GM12878 (cell line): ENCODE data around the gene RALGAPA2. TPM values are rescaled to one million over a fixed set of nuclear protein-coding genes. Genes with fewer than 3 reads are reported as not detected.

Experiments
- ATAC-seq: fragments of 200-7000 bp; cut with Tn5 transposase; 3 replicates; pipeline ENCODE4 v1.9.1; 2020; ENCODE audit warnings: mild to moderate bottlenecking, moderate library complexity
- BruUV-seq: library from RNA; stranded (reverse); fragments of 400-500 nt; replicated peaks from 2 replicates; lab custom pipeline; 2021; lab: Mats Ljungman, UMichigan
- CTCF ChIA-PET: fragments of 300-600 bp; sonication (Branson Sonifier 250); formaldehyde crosslinking; extraction: SDS; loops from one replicate; lab custom pipeline; 2021; ENCODE audit warnings: inconsistent platforms; lab: Yijun Ruan, JAX
- POLR2A ChIA-PET: fragments of 350-600 bp; formaldehyde crosslinking; extraction: SDS; loops from one replicate; lab custom pipeline; 2021; ENCODE audit warnings: inconsistent platforms; lab: Charles Lee
- RAD21 ChIA-PET: fragments of 300-600 bp; sonication (Branson Sonifier 250); formaldehyde crosslinking; loops from one replicate; lab custom pipeline; 2023; ENCODE audit warnings: antibody characterized with exemption; ENCODE audit not compliant: unreplicated experiment; lab: Charles Lee
- SMC1A ChIA-PET: fragments of 300-600 bp; sonication (Branson Sonifier 250); formaldehyde crosslinking; loops from one replicate; lab custom pipeline; 2023; ENCODE audit not compliant: unreplicated experiment, uncharacterized antibody; lab: Charles Lee
- DNase-seq: peaks from one replicate; pipeline ENCODE4 v3.0.0-alpha.2; 2011; ENCODE audit warnings: low read depth, low spot score
- FAIRE-seq: peaks from 3 replicates; lab custom pipeline; 2011; peaks lifted over from hg19 to GRCh38; lab: Jason Lieb, UNC
- H2AFZ ChIP-seq: 2 replicates; pipeline ENCODE4 v1.6.0; 2011; ENCODE audit warnings: low read depth, low read length, control low read depth; ENCODE audit not compliant: control insufficient read depth
- H3K27ac ChIP-seq: 2 replicates; pipeline ENCODE4 v1.5.1; 2011; ENCODE audit warnings: control low read depth; ENCODE audit not compliant: control insufficient read depth, insufficient read depth
- H3K27me3 ChIP-seq, 2 experiments: replicated peaks in 1 of 2; 2 replicates each; pipeline versions ENCODE4 v1.6.0 to v1.6.1; 2011; ENCODE audit warnings: low read length in 1 of 2; ENCODE audit not compliant: control insufficient read depth in 2 of 2, insufficient read depth in 2 of 2
- H3K36me3 ChIP-seq, 2 experiments: 2 replicates each; pipeline ENCODE4 v1.5.1; 2011; ENCODE audit warnings: low read length in 1 of 2; ENCODE audit not compliant: control insufficient read depth in 2 of 2, insufficient read depth in 2 of 2
- H3K4me1 ChIP-seq: 2 replicates; pipeline ENCODE4 v1.6.1; 2011; ENCODE audit warnings: mild to moderate bottlenecking, low read length, moderate library complexity, mixed read lengths; ENCODE audit not compliant: control insufficient read depth, insufficient read depth
- H3K4me2 ChIP-seq: 2 replicates; pipeline ENCODE4 v1.6.0; 2011; ENCODE audit warnings: control low read depth; ENCODE audit not compliant: control insufficient read depth, insufficient read depth
- H3K4me3 ChIP-seq: fragments of 200-600 bp; sonication (generic); 2 replicates; pipeline ENCODE4 v1.5.1; 2016
- H3K79me2 ChIP-seq: 2 replicates; pipeline ENCODE4 v1.6.0; 2011; ENCODE audit warnings: low read length; ENCODE audit not compliant: control insufficient read depth, insufficient read depth
- H3K9ac ChIP-seq: 2 replicates; pipeline ENCODE4 v1.8.0; 2011; ENCODE audit warnings: low read length, control low read depth, mixed read lengths; ENCODE audit not compliant: control insufficient read depth, insufficient read depth
- H3K9me3 ChIP-seq: replicated peaks from 3 replicates; pipeline ENCODE4 v1.5.1; 2011; ENCODE audit warnings: mild to moderate bottlenecking, low read length; ENCODE audit not compliant: control insufficient read depth, insufficient read depth
- H4K20me1 ChIP-seq: 2 replicates; pipeline ENCODE4 v1.6.0; 2011; ENCODE audit not compliant: control insufficient read depth, insufficient read depth
- HCFC1 ChIP-seq: fragments of 150-350 bp; IDR thresholded peaks from 2 replicates; pipeline ENCODE4 v1.6.1; 2014; ENCODE audit warnings: low read length
- MEF2A ChIP-seq: IDR thresholded peaks from 2 replicates; pipeline ENCODE4 v1.6.1; 2011; ENCODE audit warnings: low read depth, mild to moderate bottlenecking, low read length, moderate library complexity; ENCODE audit not compliant: insufficient read depth
- RCOR1 ChIP-seq: conservative IDR thresholded peaks from 2 replicates; pipeline ENCODE4 v1.6.1; 2012; ENCODE audit warnings: low read depth, low read length, improper control_type of control experiment
- RELA ChIP-seq: fragments of 450-650 bp; IDR thresholded peaks from 2 replicates; pipeline ENCODE4 v1.8.0; 2014; ENCODE audit warnings: borderline replicate concordance; ENCODE audit not compliant: partially characterized antibody
- SMC3 ChIP-seq: IDR thresholded peaks from 2 replicates; pipeline ENCODE4 v1.6.1; 2011; ENCODE audit warnings: low read length, improper control_type of control experiment, borderline replicate concordance
- SREBF1 ChIP-seq: IDR thresholded peaks from 2 replicates; pipeline ENCODE4 v1.6.1; 2012; ENCODE audit warnings: mild to moderate bottlenecking, low read length
- STAT3 ChIP-seq: IDR thresholded peaks from 2 replicates; pipeline ENCODE4 v1.6.1; 2011; ENCODE audit warnings: low read depth, low read length, improper control_type of control experiment
- TARDBP ChIP-seq: IDR thresholded peaks from 2 replicates; pipeline ENCODE4 v1.6.1; 2016; ENCODE audit warnings: borderline replicate concordance
- YY1 ChIP-seq: IDR thresholded peaks from 2 replicates; pipeline ENCODE4 v1.6.1; 2011; ENCODE audit warnings: low read depth, mild to moderate bottlenecking, low read length
- ZZZ3 ChIP-seq: IDR thresholded peaks from 2 replicates; pipeline ENCODE4 v1.6.1; 2011; ENCODE audit warnings: low read depth; ENCODE audit not compliant: control insufficient read depth, insufficient read length
- WGBS: methylation state at CpG from one replicate; pipeline ENCODE4 v1.1.6; 2016; ENCODE audit warnings: low lambda C conversion rate; ENCODE audit not compliant: insufficient replicate concordance, insufficient coverage; ENCODE audit errors: missing lambda C conversion rate; 5-methylcytosine and 5-hydroxymethylcytosine counted together
- in situ Hi-C: fragments of 300-500 bp; cut with MboI; formaldehyde crosslinking; loops from 9 replicates; pipeline ENCODE4 v1.14.3; 2018; ENCODE audit warnings: mixed read lengths
- intact Hi-C: fragments of 100-400 bp; cut with micrococcal nuclease; formaldehyde crosslinking; loops from one replicate; pipeline ENCODE4 v1.14.2; 2022; ENCODE audit not compliant: unreplicated experiment
- polyA plus RNA-seq, 11 experiments: library from polyadenylated mRNA; depleted of rRNA in 4 of 11; unstranded in 6 of 11; stranded (reverse) in 5 of 11; fragments of >200 nt; fragmentation: Nextera tagmentation in 4 of 11; fragmentation: Illumina TruSeq in 1 of 11; extraction: Ambion mirVana in 4 of 11; extraction: Trizol in 1 of 11; gene quantifications; 1 replicate in 1 of 11; 2 replicates in 10 of 11; pipeline versions ENCODE4 v1.2.1 to v1.2.3, GENCODE V29; 2011 to 2016; ENCODE audit warnings: inconsistent platforms in 2 of 11, missing spikeins in 2 of 11, low read depth in 1 of 11
- total RNA-seq, 4 experiments: library from RNA; depleted of rRNA in 3 of 4; stranded (reverse); fragments of >200 nt in 3 of 4; fragmentation: Illumina TruSeq in 1 of 4; extraction: Trizol in 1 of 4; gene quantifications; 2 replicates each; pipeline versions ENCODE4 v1.2.1 to v1.2.3, GENCODE V29; 2013 to 2021
- TF ChIP-seq, protein P1 (sequence below): fragments of 450-650 bp; IDR thresholded peaks from 2 replicates; pipeline ENCODE4 v1.6.1; 2017; ENCODE audit warnings: mild to moderate bottlenecking

The RALGAPA2 gene
- total and polyA plus RNA-seq, 10 of the 15 experiments (the other 5 are each of a cell fraction or from before 2014, with no cell fraction given): 2.9 to 29.4 (median 19.6) TPM

DNA sequence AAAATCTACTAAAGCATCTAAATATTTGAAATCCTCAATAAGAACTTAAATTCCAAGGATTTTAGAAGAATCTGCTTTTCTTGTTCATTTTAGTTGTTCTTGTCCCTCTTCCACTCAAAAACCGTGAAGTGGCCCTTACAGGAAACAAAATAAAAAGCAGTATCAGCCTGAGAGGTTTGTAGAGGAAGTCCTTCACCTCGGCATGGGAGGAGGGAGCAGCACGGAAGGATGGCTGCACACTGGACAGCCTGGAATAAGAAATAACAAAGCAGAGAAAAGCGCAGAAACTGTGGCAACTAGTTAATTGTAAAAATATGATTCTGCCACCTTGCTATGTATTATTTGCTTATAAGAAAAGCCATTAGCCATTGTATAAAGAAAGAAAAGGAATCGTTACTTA, 46.1 kb downstream of the RALGAPA2 start:
- 62% methylated on average over 5 of the region's 5 CpGs for WGBS
- CTCF ChIA-PET: interaction anchor here (0.6 to 6.1 kb wide), 14 partner anchors 9 to 211 kb away, joined by 3 to 115 read pairs (median 5); no protein-coding TSS in a partner anchor
- no peak for TF ChIP-seq ZZZ3
- Histone ChIP-seq H4K20me1 (no peaks in the 10 kb centered on the region), H3K27ac (no peak overlapping the region), H3K4me1 (peaks cover 17% of the 10 kb centered on the region), H2AFZ (no peak overlapping the region), H3K27me3 (no peaks in the 10 kb centered on the region), H3K79me2 (peaks cover 3% of the 10 kb centered on the region), H3K4me3 (no peak overlapping the region), H3K36me3 (0 out of 4 replicates have a peak, but pooled peaks cover 0 to 2% of the 10 kb centered on the region in 2 experiments), H3K4me2 (no peak overlapping the region), H3K9ac (no peak overlapping the region), H3K9me3 (no peaks in the 10 kb centered on the region)
- RAD21 ChIA-PET: interaction anchor here (1.0 to 2.8 kb wide), 4 partner anchors 15 to 158 kb away, joined by 3 to 36 read pairs (median 4); partner anchors contain the start of gene RALGAPA2
- BruUV-seq: no TSS peak
- in situ Hi-C loops: no loop called here
- FAIRE-seq (no peak), ATAC-seq (no peak), DNase-seq (no peak)
- POLR2A ChIA-PET: no interaction called here
- intact Hi-C loops: loop anchor here (10.0 kb wide), 1 partner anchor 838 kb away; no protein-coding TSS in a partner anchor
- SMC1A ChIA-PET: interaction anchor here (0.6 to 3.4 kb wide), 14 partner anchors 9 to 169 kb away, joined by 3 to 32 read pairs (median 6); no protein-coding TSS in a partner anchor

- intact Hi-C loops (loop anchor here (1.0 to 10.0 kb wide), 2 partner anchors 160 to 839 kb away; no protein-coding TSS in a partner anchor), in situ Hi-C loops (no loop called here)
- no peak overlapping the region for H3K27ac ChIP-seq
- ATAC-seq (no peak), DNase-seq (no peak), FAIRE-seq (no peak)
- no peak overlapping the region for H3K4me3 ChIP-seq
- H3K4me1 ChIP-seq: peaks cover 17% of the 10 kb centered on the region
- BruUV-seq: no TSS peak
- 98% methylated on average over 3 of the region's 3 CpGs for WGBS
- H2AFZ ChIP-seq: no peak overlapping the region
- H3K36me3 ChIP-seq: 0 out of 4 replicates have a peak, but pooled peaks cover 0 to 2% of the 10 kb centered on the region in 2 experiments
- ChIA-PET POLR2A (interaction anchor here (1.0 kb wide), 1 partner anchor 15 kb away, joined by 3 read pairs; no protein-coding TSS in a partner anchor), SMC1A (interaction anchor here (0.6 to 3.4 kb wide), 16 partner anchors 10 to 170 kb away, joined by 3 to 32 read pairs (median 5); no protein-coding TSS in a partner anchor), CTCF (interaction anchor here (0.7 to 6.1 kb wide), 16 partner anchors 9 to 194 kb away, joined by 3 to 115 read pairs (median 4); no protein-coding TSS in a partner anchor), RAD21 (interaction anchor here (0.8 to 2.8 kb wide), 7 partner anchors 47 to 159 kb away, joined by 3 to 36 read pairs (median 3); partner anchors contain the start of gene RALGAPA2)
- no peaks in the 10 kb centered on the region for H4K20me1 ChIP-seq
- no peak for TF ChIP-seq SMC3
- no peak for TF ChIP-seq MEF2A
- TF ChIP-seq, protein P1, sequence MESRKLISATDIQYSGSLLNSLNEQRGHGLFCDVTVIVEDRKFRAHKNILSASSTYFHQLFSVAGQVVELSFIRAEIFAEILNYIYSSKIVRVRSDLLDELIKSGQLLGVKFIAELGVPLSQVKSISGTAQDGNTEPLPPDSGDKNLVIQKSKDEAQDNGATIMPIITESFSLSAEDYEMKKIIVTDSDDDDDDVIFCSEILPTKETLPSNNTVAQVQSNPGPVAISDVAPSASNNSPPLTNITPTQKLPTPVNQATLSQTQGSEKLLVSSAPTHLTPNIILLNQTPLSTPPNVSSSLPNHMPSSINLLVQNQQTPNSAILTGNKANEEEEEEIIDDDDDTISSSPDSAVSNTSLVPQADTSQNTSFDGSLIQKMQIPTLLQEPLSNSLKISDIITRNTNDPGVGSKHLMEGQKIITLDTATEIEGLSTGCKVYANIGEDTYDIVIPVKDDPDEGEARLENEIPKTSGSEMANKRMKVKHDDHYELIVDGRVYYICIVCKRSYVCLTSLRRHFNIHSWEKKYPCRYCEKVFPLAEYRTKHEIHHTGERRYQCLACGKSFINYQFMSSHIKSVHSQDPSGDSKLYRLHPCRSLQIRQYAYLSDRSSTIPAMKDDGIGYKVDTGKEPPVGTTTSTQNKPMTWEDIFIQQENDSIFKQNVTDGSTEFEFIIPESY: no peak
- TF ChIP-seq RELA: no peak
- no peak for TF ChIP-seq SREBF1
- TF ChIP-seq TARDBP: no peak
- no peak for TF ChIP-seq STAT3
- TF ChIP-seq YY1: no peak
- no peak for TF ChIP-seq RCOR1
- TF ChIP-seq HCFC1: no peak
- H3K27me3 ChIP-seq: no peaks in the 10 kb centered on the region
- H3K4me2 ChIP-seq: no peak overlapping the region
- H3K79me2 ChIP-seq: peaks cover 3% of the 10 kb centered on the region
- no peak overlapping the region for H3K9ac ChIP-seq
- no peaks in the 10 kb centered on the region for H3K9me3 ChIP-seq
Observed at GRCh38 chr20:20665606-20666332, 46.7 kb downstream of the RALGAPA2 start.
